NT2/D1 (cell line): ENCODE measurements around the gene ZNF469.

Experiments
- SUZ12 ChIP-seq: IDR thresholded peaks from 2 replicates; pipeline ENCODE4 v1.6.1; 2011; ENCODE audit not compliant: insufficient read length, insufficient read depth; ENCODE audit errors: extremely low read depth
- YY1 ChIP-seq: IDR thresholded peaks from 2 replicates; pipeline ENCODE4 v1.6.1; 2011; ENCODE audit not compliant: insufficient read length, insufficient read depth

DNA sequence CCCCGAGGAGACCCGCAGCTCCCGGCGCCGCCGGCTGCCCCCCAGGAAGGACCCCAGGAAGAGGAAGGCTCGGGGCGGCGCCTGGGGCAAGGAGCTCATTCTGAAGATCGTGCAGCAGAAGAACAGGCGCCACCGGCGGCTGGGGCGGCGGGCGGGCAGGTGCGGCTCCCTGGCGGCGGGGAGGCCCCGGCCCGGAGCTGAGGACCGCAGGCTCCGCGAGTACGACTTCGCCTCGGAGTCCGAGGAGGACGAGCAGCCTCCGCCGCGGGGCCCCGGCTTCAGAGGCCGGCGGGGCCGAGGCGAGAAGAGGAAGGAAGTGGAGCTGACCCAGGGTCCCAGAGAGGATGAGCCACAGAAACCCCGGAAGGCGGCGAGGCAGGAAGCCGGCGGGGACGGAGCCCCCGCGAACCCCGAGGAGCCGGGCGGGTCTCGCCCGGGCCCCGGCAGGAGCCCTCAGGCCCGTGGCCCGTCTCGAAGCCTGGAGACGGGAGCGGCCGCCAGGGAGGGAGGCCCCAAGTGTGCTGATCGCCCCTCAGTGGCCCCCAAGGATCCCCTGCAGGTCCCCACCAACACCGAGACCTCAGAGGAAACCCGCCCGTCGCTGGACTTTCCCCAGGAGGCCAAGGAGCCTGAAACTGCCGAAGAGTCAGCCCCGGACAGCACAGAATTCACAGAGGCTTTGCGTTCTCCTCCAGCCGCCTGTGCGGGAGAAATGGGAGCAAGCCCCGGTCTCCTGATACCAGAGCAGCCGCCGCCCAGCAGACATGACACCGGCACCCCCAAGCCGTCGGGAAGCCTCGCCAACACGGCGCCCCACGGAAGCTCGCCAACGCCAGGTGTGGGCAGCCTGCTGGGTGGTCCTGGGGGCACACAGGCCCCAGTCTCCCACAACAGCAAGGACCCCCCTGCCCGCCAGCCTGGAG, 48.0 kb downstream of the ZNF469 start:
- TF ChIP-seq YY1 (no peak), SUZ12 (no peak)
